SK-N-MC (cell line): ENCODE measurements around the gene SRRM1.

ENCODE experiments used
- EZH2 ChIP-seq: fragments of 200-600 bp; sonication (generic); IDR thresholded peaks from one replicate; pipeline ENCODE4 v1.6.1; 2017; ENCODE audit warnings: antibody characterized with exemption
- FOXP2 ChIP-seq: optimal IDR thresholded peaks from 2 replicates; pipeline ENCODE3; 2011; ENCODE audit warnings: mild to moderate bottlenecking, moderate library complexity; ENCODE audit not compliant: insufficient read depth; ENCODE audit errors: extremely low read length, control extremely low read depth
- POLR2AphosphoS5 ChIP-seq: IDR thresholded peaks from 2 replicates; pipeline ENCODE4 v1.6.1; 2012; ENCODE audit warnings: mild to moderate bottlenecking, low read depth, low read length, borderline replicate concordance

GRCh38 chr1:24632832-24633175, 10.3 kb upstream of the SRRM1 start:
- TF ChIP-seq POLR2AphosphoS5 = no peak
- TF ChIP-seq EZH2 = no peak
- TF ChIP-seq FOXP2 = no peak
